NCI-H82 (cell line): ENCODE measurements around the gene CYTH4.
"Not testable (repeated sequence)": the region's sequence is repeated elsewhere in the genome, so short reads cannot be mapped to it uniquely, and the experiment has no call there.

Source experiments
- DNase-seq: peaks from one replicate; lab custom pipeline; 2025; lab: John Stamatoyannopoulos, UW

CYTH4 gene

DNA sequence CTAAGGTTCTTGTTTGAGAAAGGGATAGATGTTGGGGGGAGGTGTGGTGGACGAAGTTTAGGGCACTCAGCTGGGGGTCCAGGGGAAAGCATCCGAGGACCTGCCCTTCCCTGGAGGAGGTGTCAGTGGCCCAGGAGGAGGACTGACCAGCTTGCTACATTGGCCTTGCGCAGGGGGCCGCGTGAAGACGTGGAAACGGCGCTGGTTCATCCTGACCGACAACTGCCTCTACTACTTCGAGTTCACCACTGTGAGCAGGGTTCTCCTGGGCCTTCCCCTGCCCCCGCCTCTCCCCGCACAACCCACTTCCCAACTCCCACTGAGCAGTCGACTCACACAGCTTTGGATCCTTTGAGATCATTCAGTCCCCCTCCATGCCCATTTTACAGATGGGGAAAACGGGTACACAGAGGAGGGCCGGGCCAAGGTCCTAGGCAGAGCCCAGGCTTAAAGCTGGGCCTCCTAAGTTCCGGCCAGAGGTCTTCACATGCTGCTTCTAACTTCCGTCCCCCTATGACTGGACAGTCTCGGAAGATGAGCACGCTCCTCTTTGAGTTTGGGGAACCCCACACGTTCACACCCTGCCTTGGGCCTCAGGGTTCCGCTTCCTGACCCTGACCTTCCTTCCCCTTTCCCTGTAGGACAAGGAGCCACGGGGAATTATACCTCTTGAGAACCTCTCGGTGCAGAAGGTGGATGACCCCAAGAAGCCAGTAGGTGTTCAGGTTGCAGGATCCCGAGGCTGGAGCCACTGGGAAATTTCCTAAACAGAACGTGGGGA lies 28.7 kb downstream of the CYTH4 start:
- no peak for DNase-seq

GRCh38 chr22:37311761-37312312 lies 29.5 kb downstream of the CYTH4 start:
- DNase-seq, result no peak

GRCh38 chr22:37312549-37313183 lies 30.4 kb downstream of the CYTH4 start:
- DNase-seq, result no peak

DNA sequence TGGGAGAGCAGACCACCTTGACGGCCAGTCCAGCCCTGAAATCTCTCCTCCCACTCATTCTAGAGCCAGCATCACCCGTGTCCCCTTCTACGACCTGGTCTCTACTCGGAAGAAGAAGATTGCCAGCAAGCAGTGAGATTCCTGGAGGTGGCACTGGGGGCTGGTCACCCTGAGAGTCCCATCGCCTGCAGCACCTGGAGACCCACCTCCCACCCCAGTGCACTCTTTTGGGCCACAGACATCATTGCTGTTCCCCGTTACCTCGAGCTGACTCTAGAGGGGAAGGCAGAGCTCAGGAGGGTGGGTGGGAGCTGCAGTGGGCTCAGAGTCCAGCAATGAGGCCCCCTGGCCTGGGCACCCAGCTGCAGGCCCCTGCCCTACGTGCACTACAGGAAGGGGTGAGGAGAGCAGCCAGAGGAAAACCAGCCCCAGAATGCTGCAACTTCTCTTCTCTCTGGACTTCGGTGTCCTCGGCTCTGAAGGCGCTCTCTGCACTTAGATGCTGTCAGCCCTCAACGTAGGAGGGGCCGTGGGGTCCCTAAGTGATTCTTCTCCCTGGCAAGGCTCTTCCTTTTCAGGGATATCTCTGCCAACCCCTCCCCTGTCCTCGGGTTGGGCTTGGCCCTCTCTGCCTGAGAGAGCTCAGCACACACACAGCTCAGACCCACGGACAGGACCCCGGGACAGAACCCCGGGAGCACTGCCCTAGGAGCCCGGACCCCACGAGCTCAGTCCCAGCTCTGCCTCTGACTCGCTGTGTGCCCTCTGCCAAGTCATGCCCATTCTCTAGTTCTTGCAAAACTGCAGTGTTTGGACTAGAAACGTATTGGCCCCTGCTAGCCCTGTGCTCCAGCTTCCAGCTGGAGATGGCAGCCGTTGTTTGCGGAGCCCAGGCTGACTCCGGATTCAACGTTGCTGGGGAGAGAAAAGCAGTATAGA lies 31.3 kb downstream of the CYTH4 start:
- no peak for DNase-seq

DNA sequence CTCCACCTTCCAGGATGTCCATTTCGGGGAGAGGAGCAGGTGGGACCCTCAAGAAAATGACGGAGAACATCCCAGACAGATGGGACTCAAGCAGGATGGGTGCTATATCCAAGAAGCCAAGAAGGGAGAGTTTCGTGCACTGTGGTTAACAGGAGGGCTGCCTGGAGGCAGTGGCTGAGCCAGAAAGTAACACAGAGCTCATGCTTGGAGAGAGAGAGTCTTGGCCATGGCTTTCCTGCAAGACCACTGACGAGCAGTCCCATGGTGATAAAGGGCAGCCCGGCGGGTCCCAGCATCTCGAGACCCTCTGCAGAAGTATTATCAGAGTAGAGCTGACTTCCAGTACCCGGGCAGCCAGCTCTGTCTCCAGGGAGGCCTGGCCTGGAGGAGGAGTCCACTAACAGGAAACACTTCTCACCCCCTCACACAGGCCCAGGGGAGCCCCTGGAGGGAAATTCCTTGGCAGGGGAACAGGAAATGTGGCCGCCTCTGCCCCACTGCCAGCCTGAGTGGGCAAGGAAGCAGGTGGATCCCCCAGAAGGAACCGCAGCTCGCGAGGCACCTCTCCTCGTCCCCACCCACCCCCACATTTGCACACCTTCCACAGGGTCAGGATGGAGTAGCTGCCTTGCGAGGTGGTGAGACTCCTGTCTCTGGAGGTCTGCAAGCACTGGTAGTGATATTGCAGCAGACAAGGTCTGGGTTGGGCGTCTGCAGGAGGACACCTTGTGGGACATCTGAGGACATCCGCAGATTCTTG lies 32.2 kb downstream of the CYTH4 start:
- DNase-seq, result no peak

DNA sequence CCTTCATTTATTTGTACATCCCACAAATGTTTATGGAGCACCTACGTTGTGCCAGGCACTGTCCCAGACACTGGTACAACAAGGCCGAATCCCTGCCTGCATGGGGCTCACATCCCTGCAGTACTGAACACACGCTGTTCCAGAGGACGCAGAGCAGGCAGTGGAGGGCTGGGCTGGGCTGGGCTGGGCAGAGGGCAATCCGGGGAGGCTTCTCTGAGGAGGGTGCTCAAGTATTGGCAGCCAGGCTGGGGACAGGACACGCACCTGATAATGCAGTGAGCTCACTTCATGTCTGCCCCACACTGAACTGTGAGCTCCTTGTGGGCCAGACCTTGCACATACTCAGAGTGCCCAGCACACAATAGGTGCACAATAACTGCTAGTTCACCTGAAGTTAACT lies 34.1 kb downstream of the CYTH4 start:
- DNase-seq, result no peak

- DNase-seq, result peak; percentile 74
Measured at GRCh38 chr22:37316875-37317371, 34.6 kb downstream of the CYTH4 start.

- no peak for DNase-seq
Measured at GRCh38 chr22:37317698-37318210, 35.4 kb downstream of the CYTH4 start.

DNA sequence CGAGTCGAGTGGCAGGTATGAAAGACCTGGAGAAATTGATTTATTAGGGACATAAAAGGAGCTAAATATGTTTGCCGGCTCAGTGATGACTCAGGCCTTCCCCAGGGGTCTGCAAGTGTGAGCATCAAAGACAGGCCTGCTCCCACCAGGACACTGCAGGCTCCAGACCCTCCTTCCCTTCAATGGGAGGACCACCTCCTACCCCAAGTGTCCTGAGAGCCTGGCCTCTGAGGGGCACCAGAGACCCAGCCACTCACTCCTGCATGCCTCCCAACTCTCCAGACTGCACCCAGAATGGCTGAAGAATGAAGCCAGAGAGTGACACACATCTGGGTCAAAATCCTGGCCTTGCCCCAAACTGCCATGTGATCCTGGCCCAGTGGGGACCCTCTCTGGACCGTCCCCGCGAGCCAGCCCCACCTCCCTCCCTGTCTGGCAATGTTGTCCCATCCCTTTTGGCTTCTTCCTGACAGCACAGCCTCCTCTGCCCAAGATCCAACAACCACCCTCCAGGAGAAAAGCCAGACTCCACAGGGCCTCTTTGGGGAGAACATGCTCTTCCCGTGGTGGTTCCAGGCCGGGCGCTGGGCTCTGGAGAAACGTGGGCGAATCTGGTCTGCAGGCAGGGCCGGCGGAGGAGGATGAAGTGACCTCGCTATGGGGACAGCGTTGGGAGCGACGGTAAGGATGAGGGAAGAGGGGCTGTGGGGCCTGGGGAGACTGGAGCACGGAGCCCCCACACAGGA lies 36.2 kb downstream of the CYTH4 start:
- no peak for DNase-seq

- DNase-seq, result no peak
Measured at GRCh38 chr22:37319469-37319868, 37.2 kb downstream of the CYTH4 start.

DNA sequence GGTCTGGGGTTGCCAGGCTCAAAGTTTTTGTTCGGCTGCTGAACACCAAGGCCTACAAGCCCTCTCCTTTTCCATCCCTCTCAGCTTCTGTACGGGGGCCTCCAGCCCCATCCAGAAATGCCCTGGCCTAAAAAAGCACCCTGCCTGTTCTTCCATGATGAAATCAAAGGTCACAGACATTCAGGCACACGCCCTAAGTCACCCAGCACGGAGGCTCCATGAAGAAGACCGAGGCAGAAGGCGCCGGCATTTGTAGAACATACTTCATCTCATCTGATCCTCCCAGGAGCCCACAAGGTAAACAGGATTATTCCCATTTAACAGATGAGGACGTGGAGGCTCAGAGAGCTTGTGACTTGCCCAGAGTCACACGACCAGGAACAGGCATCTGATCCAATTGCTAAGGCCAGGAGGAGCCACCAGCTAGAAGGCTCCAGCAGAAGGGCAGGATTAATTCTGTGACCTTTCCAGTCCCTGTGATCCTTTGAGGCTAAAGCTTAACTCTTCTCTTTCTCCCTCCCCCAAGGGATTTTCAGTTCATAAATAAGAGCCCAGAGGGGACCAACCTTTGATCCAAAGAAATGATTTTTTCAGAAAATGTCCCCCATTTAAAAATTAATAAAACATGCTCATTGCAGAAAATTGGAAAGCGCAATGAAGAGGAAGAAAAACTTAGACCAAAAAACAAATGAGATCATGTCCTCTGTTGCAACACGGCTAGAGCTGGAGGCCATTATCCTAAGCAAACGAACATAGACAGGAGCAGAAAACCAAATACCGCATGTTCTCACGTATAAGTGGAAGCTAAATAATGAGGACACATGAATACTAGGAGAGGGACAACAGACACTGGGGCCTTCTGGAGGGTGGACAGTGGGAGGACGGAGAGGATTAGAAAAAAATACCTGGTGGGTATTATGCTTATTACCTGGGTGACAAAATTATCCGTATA lies 38.7 kb downstream of the CYTH4 start:
- DNase-seq, result peak; percentile 71

DNA sequence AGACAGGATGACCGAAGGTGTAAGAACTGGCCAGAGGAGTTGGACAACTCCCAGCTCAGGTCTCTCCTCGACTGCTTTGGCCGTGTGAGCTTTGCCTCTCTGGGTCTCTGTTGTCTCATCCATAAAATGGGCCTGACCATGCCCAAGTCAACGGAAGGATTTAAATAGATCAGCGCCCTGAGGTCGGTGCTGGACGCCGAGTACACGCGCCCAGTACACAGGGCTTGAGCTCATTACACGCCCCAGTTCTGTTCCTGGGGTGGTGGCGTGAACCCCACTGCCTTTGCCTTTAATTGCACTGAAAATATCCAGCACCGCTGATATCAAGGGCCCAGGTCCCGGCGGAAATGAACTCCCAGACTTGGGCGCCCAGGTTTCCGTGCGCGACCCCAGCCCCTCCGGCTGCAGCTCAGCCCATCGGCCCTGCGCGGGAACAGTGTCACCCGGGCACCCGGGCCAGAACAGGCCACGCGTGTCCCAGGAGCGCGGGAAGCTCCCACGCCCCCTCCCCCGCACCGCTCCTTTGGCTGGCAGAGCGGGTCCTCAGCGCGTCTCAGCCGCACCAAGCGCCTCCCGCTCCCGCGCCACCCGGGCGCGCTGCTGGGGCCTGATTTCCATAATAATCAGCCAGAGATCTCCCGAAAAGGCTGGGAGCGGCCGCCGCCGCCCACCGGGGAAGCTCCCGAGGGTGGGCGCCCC lies 42.2 kb downstream of the CYTH4 start:
- no peak for DNase-seq

GRCh38 chr22:37325039-37325395 lies 42.7 kb downstream of the CYTH4 start:
- DNase-seq, result no peak

DNA sequence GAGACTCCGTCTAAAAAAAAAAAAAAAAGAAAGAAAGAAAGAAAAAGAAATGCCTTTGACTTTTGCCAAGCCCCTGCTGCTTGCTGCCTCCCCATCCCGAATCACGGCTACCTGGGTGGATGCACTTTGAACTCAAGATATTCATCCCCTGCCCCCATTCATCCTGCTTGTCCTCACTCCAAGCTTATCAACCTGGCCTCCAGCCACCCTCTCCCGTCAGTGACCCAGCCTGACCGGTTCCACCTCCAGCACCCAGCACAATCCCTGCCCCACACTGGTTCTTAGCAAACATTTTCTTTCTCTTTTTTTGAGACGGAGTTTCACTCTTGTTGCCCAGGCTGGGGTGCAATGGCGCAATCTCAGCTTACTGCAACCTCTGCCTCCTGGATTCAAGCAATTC lies 44.4 kb downstream of the CYTH4 start:
- no peak for DNase-seq

GRCh38 chr22:37328017-37328416 lies 45.7 kb downstream of the CYTH4 start:
- no peak for DNase-seq

GRCh38 chr22:37328538-37329237 lies 46.4 kb downstream of the CYTH4 start:
- DNase-seq, result not testable (repeated sequence)

- DNase-seq, result no peak
Measured at GRCh38 chr22:37329238-37330140, 47.2 kb downstream of the CYTH4 start.
